Measurements from ENCODE around the gene S100A3. TPM values are rescaled to one million over a fixed set of nuclear protein-coding genes. Genes with fewer than 3 reads are reported as not detected.

S100A3 gene
- total and polyA plus RNA-seq, 2 of the 13 experiments (the other 11 are each of a cell fraction or from before 2014, with no cell fraction given): 2.5 to 4.5 TPM

DNA sequence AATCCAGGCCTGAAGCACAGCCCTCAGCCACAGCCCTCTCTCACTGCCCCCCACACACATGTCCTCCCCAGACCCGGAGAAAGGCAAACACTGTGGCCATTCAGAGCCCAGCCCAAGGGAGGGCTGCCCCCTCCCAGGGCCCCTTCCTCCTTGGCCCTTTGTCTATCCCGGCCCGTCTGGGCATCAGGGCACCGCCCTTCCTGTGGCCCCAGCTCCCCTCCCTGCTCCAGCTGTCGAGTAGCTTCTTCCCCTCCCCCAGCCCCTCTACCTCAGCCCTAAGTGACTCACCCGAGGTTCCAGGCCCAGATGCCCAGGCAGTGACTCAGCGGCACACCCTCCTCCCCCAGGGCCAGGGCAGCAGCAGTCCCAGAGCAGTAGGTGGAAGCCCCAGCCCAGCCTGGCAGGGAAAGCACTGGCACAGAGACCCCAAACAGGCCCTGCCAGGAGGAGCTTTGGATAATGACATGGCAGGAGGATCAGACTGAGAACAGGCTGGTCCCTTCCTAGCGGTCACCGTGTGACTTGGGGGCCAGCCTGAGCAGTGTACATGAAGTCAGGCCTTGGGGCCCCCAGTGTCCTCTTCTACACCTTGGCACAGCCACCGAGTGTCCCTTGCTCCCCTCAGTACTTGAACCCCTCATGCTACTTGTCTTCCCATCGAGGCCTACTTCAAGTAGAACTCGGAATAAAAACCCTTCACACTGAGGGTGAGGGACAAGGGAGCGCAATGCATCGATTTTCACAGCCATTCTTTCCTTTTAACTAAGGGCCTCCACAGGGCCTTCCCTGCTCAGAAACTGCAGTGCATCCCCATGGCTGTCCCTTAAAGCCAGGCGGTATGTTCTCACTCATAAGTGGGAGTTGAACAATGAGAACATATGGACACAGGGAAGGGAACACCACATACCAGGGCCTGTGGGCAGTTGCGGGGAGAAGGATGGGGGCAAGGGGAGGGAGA, 17.6 kb upstream of the S100A3 start (continued):
- TF ChIP-seq, protein P1, sequence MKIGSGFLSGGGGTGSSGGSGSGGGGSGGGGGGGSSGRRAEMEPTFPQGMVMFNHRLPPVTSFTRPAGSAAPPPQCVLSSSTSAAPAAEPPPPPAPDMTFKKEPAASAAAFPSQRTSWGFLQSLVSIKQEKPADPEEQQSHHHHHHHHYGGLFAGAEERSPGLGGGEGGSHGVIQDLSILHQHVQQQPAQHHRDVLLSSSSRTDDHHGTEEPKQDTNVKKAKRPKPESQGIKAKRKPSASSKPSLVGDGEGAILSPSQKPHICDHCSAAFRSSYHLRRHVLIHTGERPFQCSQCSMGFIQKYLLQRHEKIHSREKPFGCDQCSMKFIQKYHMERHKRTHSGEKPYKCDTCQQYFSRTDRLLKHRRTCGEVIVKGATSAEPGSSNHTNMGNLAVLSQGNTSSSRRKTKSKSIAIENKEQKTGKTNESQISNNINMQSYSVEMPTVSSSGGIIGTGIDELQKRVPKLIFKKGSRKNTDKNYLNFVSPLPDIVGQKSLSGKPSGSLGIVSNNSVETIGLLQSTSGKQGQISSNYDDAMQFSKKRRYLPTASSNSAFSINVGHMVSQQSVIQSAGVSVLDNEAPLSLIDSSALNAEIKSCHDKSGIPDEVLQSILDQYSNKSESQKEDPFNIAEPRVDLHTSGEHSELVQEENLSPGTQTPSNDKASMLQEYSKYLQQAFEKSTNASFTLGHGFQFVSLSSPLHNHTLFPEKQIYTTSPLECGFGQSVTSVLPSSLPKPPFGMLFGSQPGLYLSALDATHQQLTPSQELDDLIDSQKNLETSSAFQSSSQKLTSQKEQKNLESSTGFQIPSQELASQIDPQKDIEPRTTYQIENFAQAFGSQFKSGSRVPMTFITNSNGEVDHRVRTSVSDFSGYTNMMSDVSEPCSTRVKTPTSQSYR (CRISPR knock-in tag; IDR thresholded peaks at IDR 0.05; ENCODE audit: borderline replicate concordance): peak; percentile 94
- TF ChIP-seq SOX13 (IDR thresholded peaks at IDR 0.05): 0 out of 2 replicates have a peak, but pooled peaks have one; percentile 13
- peak in 1 of 2 experiments; percentile 76; a peak in 2 of 4 replicates for TF ChIP-seq SOX13 (CRISPR knock-in tag; conservative IDR thresholded peaks at IDR 0.05 in 1 of 2, IDR thresholded peaks at IDR 0.05 in 1 of 2)
- peak; percentile 35; the same call in 1 of the 2 replicates for TF ChIP-seq ESRRA (CRISPR knock-in tag; IDR thresholded peaks at IDR 0.05; ENCODE audit: low read depth)
- TF ChIP-seq PAF1 (CRISPR knock-in tag; IDR thresholded peaks at IDR 0.05): no peak
- no peak; the same call in 1 of the 2 replicates for TF ChIP-seq ZNF761 (CRISPR knock-in tag; conservative IDR thresholded peaks at IDR 0.05)
- TF ChIP-seq ZNF883 (CRISPR knock-in tag; IDR thresholded peaks at IDR 0.05; ENCODE audit: not compliant biosample characterization): no peak
- TF ChIP-seq ZNF234 (CRISPR knock-in tag; conservative IDR thresholded peaks at IDR 0.05): no peak
- no peak for TF ChIP-seq ZNF382 (CRISPR knock-in tag; IDR thresholded peaks at IDR 0.05; ENCODE audit: borderline replicate concordance)
- TF ChIP-seq GATAD2A (CRISPR knock-in tag; IDR thresholded peaks at IDR 0.05): peak; percentile 76
- TF ChIP-seq JUNB (CRISPR knock-in tag; IDR thresholded peaks at IDR 0.05; ENCODE audit: borderline replicate concordance): peak; percentile 95
- no peak for TF ChIP-seq ZNF615 (CRISPR knock-in tag; IDR thresholded peaks at IDR 0.05; ENCODE audit: borderline replicate concordance)
- TF ChIP-seq JUND (CRISPR knock-in tag; IDR thresholded peaks at IDR 0.05): peak; percentile 97
- TF ChIP-seq ZNF749 (CRISPR knock-in tag; IDR thresholded peaks at IDR 0.05; ENCODE audit: borderline replicate concordance): no peak
- no peak for TF ChIP-seq NFIC (IDR thresholded peaks at IDR 0.05; ENCODE audit: low read length)
- peak; percentile 99 for TF ChIP-seq FOSL2 (CRISPR knock-in tag; IDR thresholded peaks at IDR 0.05)
- no peak for TF ChIP-seq REXO4 (CRISPR knock-in tag; IDR thresholded peaks at IDR 0.05; ENCODE audit: borderline replicate concordance)
- no peak for TF ChIP-seq U2AF1 (optimal IDR thresholded peaks at IDR 0.05; ENCODE audit: low read depth, low read length)
- TF ChIP-seq, protein P2, sequence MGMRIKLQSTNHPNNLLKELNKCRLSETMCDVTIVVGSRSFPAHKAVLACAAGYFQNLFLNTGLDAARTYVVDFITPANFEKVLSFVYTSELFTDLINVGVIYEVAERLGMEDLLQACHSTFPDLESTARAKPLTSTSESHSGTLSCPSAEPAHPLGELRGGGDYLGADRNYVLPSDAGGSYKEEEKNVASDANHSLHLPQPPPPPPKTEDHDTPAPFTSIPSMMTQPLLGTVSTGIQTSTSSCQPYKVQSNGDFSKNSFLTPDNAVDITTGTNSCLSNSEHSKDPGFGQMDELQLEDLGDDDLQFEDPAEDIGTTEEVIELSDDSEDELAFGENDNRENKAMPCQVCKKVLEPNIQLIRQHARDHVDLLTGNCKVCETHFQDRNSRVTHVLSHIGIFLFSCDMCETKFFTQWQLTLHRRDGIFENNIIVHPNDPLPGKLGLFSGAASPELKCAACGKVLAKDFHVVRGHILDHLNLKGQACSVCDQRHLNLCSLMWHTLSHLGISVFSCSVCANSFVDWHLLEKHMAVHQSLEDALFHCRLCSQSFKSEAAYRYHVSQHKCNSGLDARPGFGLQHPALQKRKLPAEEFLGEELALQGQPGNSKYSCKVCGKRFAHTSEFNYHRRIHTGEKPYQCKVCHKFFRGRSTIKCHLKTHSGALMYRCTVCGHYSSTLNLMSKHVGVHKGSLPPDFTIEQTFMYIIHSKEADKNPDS (CRISPR knock-in tag; IDR thresholded peaks at IDR 0.05): no peak
- TF ChIP-seq ZNF792 (CRISPR knock-in tag; IDR thresholded peaks at IDR 0.05): 0 out of 2 replicates have a peak, but pooled peaks have one; percentile 27
- TF ChIP-seq ZNF207 (IDR thresholded peaks at IDR 0.05; ENCODE audit: borderline replicate concordance): no peak
- no peak; the same call in 1 of the 2 replicates for TF ChIP-seq STAG1 (CRISPR knock-in tag; IDR thresholded peaks at IDR 0.05)
- no peak for TF ChIP-seq ZEB1 (IDR thresholded peaks at IDR 0.05; ENCODE audit: insufficient replicate concordance, low read depth)
- TF ChIP-seq, protein P3, sequence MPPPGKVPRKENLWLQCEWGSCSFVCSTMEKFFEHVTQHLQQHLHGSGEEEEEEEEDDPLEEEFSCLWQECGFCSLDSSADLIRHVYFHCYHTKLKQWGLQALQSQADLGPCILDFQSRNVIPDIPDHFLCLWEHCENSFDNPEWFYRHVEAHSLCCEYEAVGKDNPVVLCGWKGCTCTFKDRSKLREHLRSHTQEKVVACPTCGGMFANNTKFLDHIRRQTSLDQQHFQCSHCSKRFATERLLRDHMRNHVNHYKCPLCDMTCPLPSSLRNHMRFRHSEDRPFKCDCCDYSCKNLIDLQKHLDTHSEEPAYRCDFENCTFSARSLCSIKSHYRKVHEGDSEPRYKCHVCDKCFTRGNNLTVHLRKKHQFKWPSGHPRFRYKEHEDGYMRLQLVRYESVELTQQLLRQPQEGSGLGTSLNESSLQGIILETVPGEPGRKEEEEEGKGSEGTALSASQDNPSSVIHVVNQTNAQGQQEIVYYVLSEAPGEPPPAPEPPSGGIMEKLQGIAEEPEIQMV (CRISPR knock-in tag; IDR thresholded peaks at IDR 0.05; ENCODE audit: low read depth): no peak

Measured in HepG2 (cell line).